GM10248 (cell line): ENCODE data around the gene ZEB2.

Experiments used
- CTCF ChIA-PET: fragments of 300-600 bp; sonication (Branson Sonifier 250); formaldehyde crosslinking; extraction: SDS; loops from one replicate; lab custom pipeline; 2021; ENCODE audit warnings: antibody characterized with exemption; lab: Yijun Ruan, JAX
- POLR2A ChIA-PET: fragments of 350-650 bp; sonication (Branson Sonifier 250); formaldehyde crosslinking; extraction: SDS; loops from one replicate; lab custom pipeline; 2020; ENCODE audit warnings: antibody characterized with exemption; lab: Yijun Ruan, JAX
- DNase-seq: peaks from one replicate; pipeline ENCODE4 v3.0.0; 2012; ENCODE audit errors: extremely low spot score
- TF ChIP-seq, protein P1 (sequence below): IDR thresholded peaks from 2 replicates; pipeline ENCODE4 v1.5.1; 2012; ENCODE audit warnings: mild to moderate bottlenecking, low read depth; ENCODE audit errors: extremely low read depth, missing control alignments, control extremely low read depth

ZEB2 gene

DNA sequence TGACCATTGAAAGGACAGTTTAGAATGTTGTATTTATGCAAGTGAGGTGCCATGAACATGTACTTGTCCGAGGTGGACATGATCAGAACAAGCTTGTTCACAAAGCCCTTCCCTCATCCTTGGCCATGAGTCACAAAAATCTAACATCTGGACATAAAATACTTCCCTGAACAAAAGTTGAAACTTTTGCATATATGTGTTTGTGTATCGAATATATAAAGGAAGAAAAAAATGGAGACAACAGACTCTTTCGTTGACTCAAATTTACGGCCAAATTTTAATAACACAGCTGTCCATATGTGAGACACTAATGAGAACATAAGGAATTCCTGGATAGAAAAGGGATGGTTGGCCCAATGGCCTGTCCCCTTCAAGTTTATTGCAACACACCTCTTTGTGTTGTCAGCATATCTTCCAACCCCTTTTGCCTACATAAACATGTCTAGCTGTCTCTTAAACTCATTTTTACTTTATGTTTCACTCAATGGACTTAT, 19.4 kb upstream of the ZEB2 start:
- CTCF ChIA-PET = interaction anchor here (1.3 kb wide), 1 partner anchor 41 kb away, joined by 3 read pairs; no protein-coding TSS in a partner anchor
- POLR2A ChIA-PET = no interaction called here
- TF ChIP-seq, protein P1, sequence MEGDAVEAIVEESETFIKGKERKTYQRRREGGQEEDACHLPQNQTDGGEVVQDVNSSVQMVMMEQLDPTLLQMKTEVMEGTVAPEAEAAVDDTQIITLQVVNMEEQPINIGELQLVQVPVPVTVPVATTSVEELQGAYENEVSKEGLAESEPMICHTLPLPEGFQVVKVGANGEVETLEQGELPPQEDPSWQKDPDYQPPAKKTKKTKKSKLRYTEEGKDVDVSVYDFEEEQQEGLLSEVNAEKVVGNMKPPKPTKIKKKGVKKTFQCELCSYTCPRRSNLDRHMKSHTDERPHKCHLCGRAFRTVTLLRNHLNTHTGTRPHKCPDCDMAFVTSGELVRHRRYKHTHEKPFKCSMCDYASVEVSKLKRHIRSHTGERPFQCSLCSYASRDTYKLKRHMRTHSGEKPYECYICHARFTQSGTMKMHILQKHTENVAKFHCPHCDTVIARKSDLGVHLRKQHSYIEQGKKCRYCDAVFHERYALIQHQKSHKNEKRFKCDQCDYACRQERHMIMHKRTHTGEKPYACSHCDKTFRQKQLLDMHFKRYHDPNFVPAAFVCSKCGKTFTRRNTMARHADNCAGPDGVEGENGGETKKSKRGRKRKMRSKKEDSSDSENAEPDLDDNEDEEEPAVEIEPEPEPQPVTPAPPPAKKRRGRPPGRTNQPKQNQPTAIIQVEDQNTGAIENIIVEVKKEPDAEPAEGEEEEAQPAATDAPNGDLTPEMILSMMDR = no peak
- DNase-seq = no peak

DNA sequence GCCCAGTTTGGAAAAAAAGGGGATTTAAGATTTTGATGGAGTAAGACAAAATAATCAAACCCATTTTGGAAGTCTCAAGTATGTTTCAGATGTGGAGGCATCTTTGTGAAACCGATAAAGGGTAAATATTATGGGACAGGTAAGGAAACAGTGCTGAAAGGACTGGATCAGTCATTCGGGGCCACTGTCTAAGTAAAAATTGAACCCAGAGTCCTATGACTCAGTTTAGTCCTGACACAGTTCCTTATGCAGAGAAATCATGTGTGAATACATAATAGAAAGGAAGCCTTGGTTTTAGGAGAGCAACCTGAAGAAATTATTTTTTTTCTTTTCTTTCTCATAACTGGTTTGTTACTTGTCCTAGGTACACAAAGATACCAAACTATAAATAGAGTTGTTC, 15.4 kb upstream of the ZEB2 start:
- ChIA-PET POLR2A (no interaction called here), CTCF (no interaction called here)
- no peak for DNase-seq

DNA sequence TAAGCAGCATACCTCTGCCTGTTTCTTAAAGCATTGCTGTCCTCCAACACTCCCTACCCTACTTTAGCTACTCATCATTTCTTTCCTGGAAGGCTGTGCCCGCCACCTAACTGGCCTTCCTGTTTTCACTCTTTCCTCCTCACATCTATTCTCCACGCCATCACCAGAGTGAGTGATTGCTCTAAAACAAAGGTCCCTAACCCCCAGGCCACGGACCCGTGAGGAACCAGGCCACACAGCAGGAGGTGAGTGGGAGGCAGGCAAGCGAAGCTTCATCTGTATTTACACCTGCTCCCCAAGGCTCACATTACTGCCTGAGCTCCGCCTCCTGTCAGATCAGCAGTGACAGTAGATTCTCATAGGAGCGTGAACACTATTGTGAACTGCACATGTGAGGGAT, 13.3 kb upstream of the ZEB2 start:
- ChIA-PET POLR2A (no interaction called here), CTCF (interaction anchor here (1.1 to 2.3 kb wide), 2 partner anchors 9 to 31 kb away, joined by 3 to 10 read pairs; no protein-coding TSS in a partner anchor)
- no peak for DNase-seq
- TF ChIP-seq, protein P1 = no peak

More for the DNA sequence above, 15.4 kb upstream of the ZEB2 start:
- TF ChIP-seq, protein P1 = no peak

DNA sequence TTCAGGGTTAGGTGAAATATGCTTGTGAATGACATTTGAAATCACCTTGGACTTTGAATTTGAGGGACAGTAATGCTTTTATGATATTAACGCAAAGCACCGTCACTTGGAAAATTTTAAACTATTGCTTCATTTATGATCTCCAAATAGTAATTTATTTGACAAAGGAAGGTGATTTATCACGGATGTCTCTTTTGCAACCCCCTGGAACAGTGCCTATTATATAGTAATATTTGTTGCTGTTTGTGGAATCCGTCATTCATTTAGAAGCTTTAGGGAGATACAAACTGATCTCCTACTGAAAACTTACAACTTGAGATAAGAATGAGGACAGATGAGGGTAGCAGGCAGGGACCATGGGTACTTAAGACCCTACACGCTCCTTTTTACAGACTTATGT, 10.7 kb upstream of the ZEB2 start:
- no peak for DNase-seq
- TF ChIP-seq, protein P1 = no peak
- POLR2A ChIA-PET = no interaction called here
- CTCF ChIA-PET = interaction anchor here (0.8 to 2.3 kb wide), 2 partner anchors 11 to 126 kb away, joined by 3 to 10 read pairs; no protein-coding TSS in a partner anchor

DNA sequence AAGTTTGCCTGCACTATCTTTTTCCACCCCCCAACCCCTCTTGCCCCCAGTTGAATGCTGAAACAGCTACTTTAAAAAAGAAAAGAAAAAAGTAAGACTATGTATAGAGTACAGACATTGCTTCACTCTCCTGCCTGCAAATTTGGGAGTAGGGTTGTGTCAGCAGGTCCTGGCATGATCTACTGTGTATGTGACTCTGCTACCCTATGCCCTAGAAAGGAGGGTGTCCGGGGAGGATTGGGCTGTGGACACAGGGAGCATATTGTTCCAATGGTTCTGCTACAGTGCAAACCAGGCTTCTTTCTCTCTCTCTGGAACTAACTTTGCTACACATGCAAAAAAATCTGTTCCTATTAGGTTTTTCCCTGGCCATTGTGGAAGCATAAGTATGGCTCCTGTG, 9.9 kb upstream of the ZEB2 start:
- ChIA-PET CTCF (interaction anchor here (0.8 to 1.0 kb wide), 2 partner anchors 37 to 126 kb away, joined by 3 read pairs; no protein-coding TSS in a partner anchor), POLR2A (no interaction called here)
- TF ChIP-seq, protein P1 = no peak
- DNase-seq = no peak

DNA sequence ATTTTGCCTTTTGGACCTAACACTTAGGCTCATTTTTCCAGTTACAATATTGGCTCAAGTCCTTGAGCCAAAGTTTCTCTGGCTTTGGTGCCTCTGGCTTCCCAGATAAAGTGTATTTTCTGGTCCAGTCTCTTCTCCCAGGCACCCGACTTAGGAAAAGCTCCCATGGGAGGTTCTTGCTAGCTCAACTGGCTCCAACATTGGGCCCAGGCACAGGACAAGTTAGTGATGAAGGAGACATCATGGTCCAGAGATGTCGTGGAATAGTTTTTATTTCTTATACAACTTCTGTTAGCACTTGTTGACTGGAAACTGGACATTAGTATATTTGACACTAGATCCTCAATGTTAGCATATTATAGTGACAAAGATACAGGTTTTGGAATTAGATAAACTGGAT, 8.2 kb upstream of the ZEB2 start:
- no peak for DNase-seq
- TF ChIP-seq, protein P1 = no peak
- ChIA-PET POLR2A (no interaction called here), CTCF (interaction anchor here (0.7 kb wide), 1 partner anchor 9 kb away, joined by 4 read pairs; no protein-coding TSS in a partner anchor)

DNA sequence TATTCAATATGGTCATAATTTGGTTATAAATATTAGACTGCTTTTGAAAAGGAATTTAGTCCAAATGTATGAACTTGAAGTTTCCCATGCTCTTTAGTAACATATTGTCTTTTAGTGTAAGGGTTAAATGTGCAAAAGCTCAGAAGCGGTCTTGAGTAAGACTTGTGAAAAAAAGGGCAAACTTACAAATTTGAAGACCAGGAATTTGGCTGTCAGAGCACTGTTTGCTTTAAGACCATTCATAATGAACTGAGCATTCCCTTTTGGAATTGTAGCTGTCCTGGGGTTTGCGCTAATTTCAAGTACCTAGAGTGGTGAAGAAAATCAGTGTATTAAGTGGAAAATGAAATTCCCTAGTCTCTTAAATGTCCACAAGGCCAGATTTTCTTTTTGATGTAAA, 6.9 kb upstream of the ZEB2 start:
- no peak for DNase-seq
- CTCF ChIA-PET = no interaction called here
- TF ChIP-seq, protein P1 = no peak
- POLR2A ChIA-PET = no interaction called here
